HG03280 (cell line): Measurements from ENCODE around the gene FBXO42.

Experiments used
- ATAC-seq: cut with Tn5 transposase; IDR thresholded peaks from one replicate; pipeline ENCODE4 v1.9.1; 2021; ENCODE audit warnings: mild to moderate bottlenecking, moderate library complexity; ENCODE audit not compliant: unreplicated experiment

FBXO42 gene

GRCh38 chr1:16206547-16207317 is 145.5 kb downstream of the FBXO42 start:
- ATAC-seq = peak; percentile 65

DNA sequence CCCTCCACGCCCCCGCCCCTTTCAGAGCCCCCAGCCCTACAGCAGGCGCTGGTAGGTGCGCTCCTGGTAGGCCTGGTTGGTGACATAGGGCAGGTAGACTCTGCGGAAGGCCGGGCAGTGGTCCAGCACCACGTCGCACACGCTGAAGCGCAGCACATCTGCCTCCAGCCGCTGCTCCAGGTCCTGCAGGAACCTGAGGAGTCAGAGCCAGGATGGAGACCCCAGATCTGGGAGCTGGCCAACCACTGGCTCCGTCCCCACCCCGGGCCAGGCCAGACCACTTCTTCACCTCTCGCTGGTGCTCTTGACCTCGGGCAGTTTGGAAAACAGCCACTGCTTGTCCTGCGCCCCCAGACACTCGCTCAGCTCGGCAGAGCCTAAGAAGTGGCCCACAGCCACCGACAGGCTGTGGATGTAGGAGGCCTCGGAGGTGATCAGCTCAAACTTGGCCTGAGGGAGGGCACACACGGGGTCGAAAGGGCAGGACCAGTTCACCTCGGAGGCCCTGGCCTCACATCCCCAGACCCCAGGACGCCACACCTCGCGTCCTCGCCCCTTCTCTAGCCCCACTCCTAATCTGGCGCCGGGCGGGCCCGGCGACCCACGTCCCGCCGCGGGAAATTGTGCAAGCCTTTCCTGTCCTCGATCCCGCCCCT is 146.3 kb downstream of the FBXO42 start:
- no peak for ATAC-seq

GRCh38 chr1:16205334-16205671 is 147.0 kb downstream of the FBXO42 start:
- no peak for ATAC-seq

DNA sequence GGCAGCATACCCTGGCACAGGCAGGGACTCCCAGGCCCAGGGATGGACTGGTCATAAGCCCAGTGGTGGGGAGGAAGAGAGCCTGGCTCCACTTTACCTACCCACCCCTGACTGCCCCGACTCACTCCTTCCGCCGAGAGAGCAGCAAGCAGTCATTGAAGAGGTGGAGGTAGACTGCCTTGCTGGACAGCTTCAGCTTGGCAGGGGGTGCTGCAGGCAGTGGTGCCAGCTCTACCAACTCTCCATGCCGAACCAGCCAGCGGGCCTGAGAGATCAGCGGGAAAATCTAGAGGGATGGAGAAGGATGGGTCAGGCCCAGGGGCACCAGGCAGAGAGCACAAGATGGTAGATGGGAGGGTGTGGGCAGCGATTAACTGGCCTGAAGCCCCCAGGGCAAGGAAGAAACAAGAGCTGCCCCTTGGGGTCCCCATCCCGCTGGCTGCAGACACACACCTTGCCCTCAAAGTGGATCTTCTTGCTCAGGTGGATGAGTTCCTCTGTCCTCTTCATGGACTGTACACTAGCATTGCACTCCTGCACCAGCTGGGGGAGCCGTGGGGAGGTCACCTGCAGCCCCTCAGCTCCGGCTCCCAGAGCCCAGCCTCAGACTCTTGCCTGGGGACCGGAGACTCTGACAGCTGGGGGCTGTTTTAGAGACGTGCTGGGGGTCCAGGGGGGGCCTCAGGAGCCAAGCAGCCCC is 147.5 kb downstream of the FBXO42 start:
- no peak for ATAC-seq

- no peak for ATAC-seq
Measured at GRCh38 chr1:16204216-16204615, 148.1 kb downstream of the FBXO42 start.

GRCh38 chr1:16203550-16203949 is 148.7 kb downstream of the FBXO42 start:
- no peak for ATAC-seq

- ATAC-seq = no peak
Measured at GRCh38 chr1:16202281-16203210, 149.7 kb downstream of the FBXO42 start.

GRCh38 chr1:16199700-16200099 is 152.6 kb downstream of the FBXO42 start:
- no peak for ATAC-seq

DNA sequence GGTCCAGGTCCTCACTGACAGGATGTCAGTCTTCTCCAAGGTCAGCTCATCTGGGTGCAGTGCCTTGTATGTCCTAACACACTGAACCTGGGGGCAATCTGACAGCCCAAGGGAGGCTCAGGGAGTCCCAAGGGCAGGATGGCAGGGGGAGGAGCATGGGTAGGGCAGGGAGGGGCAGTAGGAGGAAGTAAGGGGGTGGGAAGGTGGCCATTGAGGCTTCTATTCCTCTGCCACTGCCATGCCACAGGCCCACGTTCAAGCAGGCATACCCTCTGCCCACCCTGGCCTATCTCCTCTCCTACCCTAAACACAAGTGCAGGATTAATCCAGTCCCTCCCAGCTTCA is 153.2 kb downstream of the FBXO42 start:
- no peak for ATAC-seq

- no peak for ATAC-seq
Measured at GRCh38 chr1:16198444-16199156, 153.7 kb downstream of the FBXO42 start.

- no peak for ATAC-seq
Measured at GRCh38 chr1:16196874-16197273, 155.4 kb downstream of the FBXO42 start.
